Measurements from ENCODE around the gene UBE2O. TPM values are rescaled to one million over a fixed set of nuclear protein-coding genes. Genes with fewer than 3 reads are reported as not detected.

Gene UBE2O
- polyA plus RNA-seq, 1 of the 3 experiments (the other 2 are of a cell fraction): 25.4 TPM

DNA sequence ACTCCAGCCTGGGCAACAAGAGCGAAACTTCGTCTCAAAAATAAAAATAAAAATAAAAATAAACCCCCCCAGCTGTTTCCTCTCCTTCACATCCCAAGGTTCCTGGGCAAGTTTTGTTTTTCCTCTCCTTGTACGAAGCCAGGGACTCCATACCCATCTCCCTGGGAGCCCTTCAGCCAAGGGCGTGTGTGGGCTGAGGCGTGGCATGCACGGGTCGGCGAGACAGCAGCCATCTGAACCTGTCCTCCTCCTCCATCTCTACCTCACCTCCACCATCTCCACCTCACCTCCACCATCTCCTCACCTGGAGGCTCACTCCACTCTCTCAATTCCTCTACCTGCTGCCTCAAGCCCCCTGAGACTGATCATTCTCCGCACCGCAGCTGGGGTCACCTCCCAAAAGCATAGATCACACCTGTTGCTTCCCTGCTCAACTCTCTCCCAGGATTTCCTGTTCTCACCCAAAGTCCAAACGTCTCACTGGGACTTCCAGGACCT, 31.3 kb upstream of the UBE2O start:
- CTCF ChIA-PET: interaction anchor here (52.1 to 56.8 kb wide), 2 partner anchors 5 to 9 kb away, joined by 1687 read pairs; partner anchors contain the start of genes AANAT, RHBDF2 and UBE2O
- no peaks in the 10 kb centered on the region for H3K27me3 ChIP-seq (ENCODE audit: insufficient read depth)
- no peaks in the 10 kb centered on the region for H3K9me3 ChIP-seq
- DNase-seq: no peak
- peaks cover 8% of the 10 kb centered on the region for H3F3A ChIP-seq (replicated peaks; ENCODE audit: insufficient read depth)
- H3K9me2 ChIP-seq: no peaks in the 10 kb centered on the region
- H3K4me3 ChIP-seq (ENCODE audit: low read depth in 2 of 2, low read length in 1 of 2): no peak overlapping the region
- no peak overlapping the region for H2AFZ ChIP-seq (ENCODE audit: low read depth)
- WGBS (ENCODE audit: low lambda C conversion rate): 91% methylated on average over 11 of the region's 11 CpGs
- H3K27ac ChIP-seq (ENCODE audit: low read depth in 2 of 2, low read length in 1 of 2): no peak overlapping the region
- no peak overlapping the region for H3K9ac ChIP-seq
- POLR2A ChIA-PET: no interaction called here
- TF ChIP-seq MEF2A (IDR thresholded peaks at IDR 0.05; ENCODE audit: borderline replicate concordance, low read depth): no peak
- no peaks in the 10 kb centered on the region for H3K4me1 ChIP-seq (ENCODE audit: control insufficient read depth in 1 of 2, insufficient read depth in 2 of 2, low read depth in 1 of 2, low read length in 1 of 2)
- H4K20me1 ChIP-seq (ENCODE audit: insufficient read depth): no peaks in the 10 kb centered on the region
- no peaks in the 10 kb centered on the region for H3K79me2 ChIP-seq (ENCODE audit: insufficient read depth)
- no peak overlapping the region for H3K4me2 ChIP-seq
- H3K36me3 ChIP-seq (replicated peaks in 1 of 2; ENCODE audit: control insufficient read depth in 1 of 2, insufficient read depth in 2 of 2, low read length in 1 of 2): peaks cover 0 to 2% of the 10 kb centered on the region in 2 experiments

- no peaks in the 10 kb centered on the region for H3K9me3 ChIP-seq
- no peaks in the 10 kb centered on the region for H3K9me2 ChIP-seq
- no peak overlapping the region for H3K4me3 ChIP-seq (ENCODE audit: low read depth in 2 of 2, low read length in 1 of 2)
- H3K9ac ChIP-seq: no peak overlapping the region
- 88% methylated on average over 21 of the region's 21 CpGs for WGBS (ENCODE audit: low lambda C conversion rate)
- ChIA-PET POLR2A (no interaction called here), CTCF (interaction anchor here (52.1 to 56.8 kb wide), 2 partner anchors 6 to 8 kb away, joined by 1687 read pairs; partner anchors contain the start of genes AANAT, RHBDF2 and UBE2O)
- no peak for DNase-seq
- H3F3A ChIP-seq (replicated peaks; ENCODE audit: insufficient read depth): peaks cover 8% of the 10 kb centered on the region
- no peaks in the 10 kb centered on the region for H4K20me1 ChIP-seq (ENCODE audit: insufficient read depth)
- no peak overlapping the region for H3K27ac ChIP-seq (ENCODE audit: low read depth in 2 of 2, low read length in 1 of 2)
- H2AFZ ChIP-seq (ENCODE audit: low read depth): no peak overlapping the region
- no peaks in the 10 kb centered on the region for H3K27me3 ChIP-seq (ENCODE audit: insufficient read depth)
- H3K79me2 ChIP-seq (ENCODE audit: insufficient read depth): no peaks in the 10 kb centered on the region
- TF ChIP-seq YY1 (IDR thresholded peaks at IDR 0.05; ENCODE audit: low read depth) (no peak), CTCF (IDR thresholded peaks at IDR 0.05) (no peak), SIN3A (IDR thresholded peaks at IDR 0.05; ENCODE audit: borderline replicate concordance, low read depth, low read length) (no peak), RCOR1 (IDR thresholded peaks at IDR 0.05; ENCODE audit: low read length) (no peak), MXI1 (IDR thresholded peaks at IDR 0.05; ENCODE audit: low read depth, low read length) (no peak), NFIC (IDR thresholded peaks at IDR 0.05; ENCODE audit: borderline replicate concordance) (no peak), RAD21 (IDR thresholded peaks at IDR 0.05; ENCODE audit: low read length) (no peak), ELF1 (IDR thresholded peaks at IDR 0.05) (no peak), RFX5 (IDR thresholded peaks at IDR 0.05; ENCODE audit: low read length) (no peak), JUND (IDR thresholded peaks at IDR 0.05) (no peak), SMC3 (IDR thresholded peaks at IDR 0.05; ENCODE audit: low read depth, low read length) (no peak), GABPA (IDR thresholded peaks at IDR 0.05; ENCODE audit: low read depth) (no peak)
- TF ChIP-seq, protein P1, sequence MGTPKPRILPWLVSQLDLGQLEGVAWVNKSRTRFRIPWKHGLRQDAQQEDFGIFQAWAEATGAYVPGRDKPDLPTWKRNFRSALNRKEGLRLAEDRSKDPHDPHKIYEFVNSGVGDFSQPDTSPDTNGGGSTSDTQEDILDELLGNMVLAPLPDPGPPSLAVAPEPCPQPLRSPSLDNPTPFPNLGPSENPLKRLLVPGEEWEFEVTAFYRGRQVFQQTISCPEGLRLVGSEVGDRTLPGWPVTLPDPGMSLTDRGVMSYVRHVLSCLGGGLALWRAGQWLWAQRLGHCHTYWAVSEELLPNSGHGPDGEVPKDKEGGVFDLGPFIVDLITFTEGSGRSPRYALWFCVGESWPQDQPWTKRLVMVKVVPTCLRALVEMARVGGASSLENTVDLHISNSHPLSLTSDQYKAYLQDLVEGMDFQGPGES (IDR thresholded peaks at IDR 0.05; ENCODE audit: low read depth, low read length): no peak
- no peaks in the 10 kb centered on the region for H3K4me1 ChIP-seq (ENCODE audit: control insufficient read depth in 1 of 2, insufficient read depth in 2 of 2, low read depth in 1 of 2, low read length in 1 of 2)
- H3K36me3 ChIP-seq (replicated peaks in 1 of 2; ENCODE audit: control insufficient read depth in 1 of 2, insufficient read depth in 2 of 2, low read length in 1 of 2): peaks cover 0 to 2% of the 10 kb centered on the region in 2 experiments
- H3K4me2 ChIP-seq: no peak overlapping the region
Observed at GRCh38 chr17:76481071-76481655, 28.2 kb upstream of the UBE2O start.

Measured in SK-N-SH (cell line).